Hippocampal formation (tissue), 2 donors: ENCODE results near the gene CUX1.
A peak's percentile ranks its signal among the peaks of the same experiment; 100 is the strongest.
"Not testable (repeated sequence)": the region's sequence is repeated elsewhere in the genome, so short reads cannot be mapped to it uniquely, and the experiment has no call there.

Experiments
- DNase-seq, 2 donors: peaks; one replicate each; lab custom pipeline; 2025; lab: John Stamatoyannopoulos, UW

The CUX1 gene

GRCh38 chr7:102215256-102215655, 397.8 kb downstream of the CUX1 start:
- no peak for DNase-seq

- no peak for DNase-seq
Observed at GRCh38 chr7:102215711-102216110, 398.3 kb downstream of the CUX1 start.

- no peak for DNase-seq
Observed at GRCh38 chr7:102216573-102217314, 399.3 kb downstream of the CUX1 start.

- no peak for DNase-seq
Observed at GRCh38 chr7:102220229-102220850, 402.9 kb downstream of the CUX1 start.

- no peak for DNase-seq
Observed at GRCh38 chr7:102220960-102221800, 403.8 kb downstream of the CUX1 start.

GRCh38 chr7:102221961-102222360, 404.5 kb downstream of the CUX1 start:
- no peak for DNase-seq

GRCh38 chr7:102222445-102222844, 405.0 kb downstream of the CUX1 start:
- DNase-seq: no peak

- no peak for DNase-seq
Observed at GRCh38 chr7:102223184-102223583, 405.8 kb downstream of the CUX1 start.

- no peak for DNase-seq
Observed at GRCh38 chr7:102225025-102225424, 407.6 kb downstream of the CUX1 start.

GRCh38 chr7:102227371-102227770, 409.9 kb downstream of the CUX1 start:
- no peak for DNase-seq

GRCh38 chr7:102228935-102229334, 411.5 kb downstream of the CUX1 start:
- DNase-seq: no peak

GRCh38 chr7:102230162-102230561, 412.7 kb downstream of the CUX1 start:
- DNase-seq: not testable (repeated sequence)

- no peak for DNase-seq
Observed at GRCh38 chr7:102230593-102230992, 413.2 kb downstream of the CUX1 start.

- no peak for DNase-seq
Observed at GRCh38 chr7:102232611-102233286, 415.3 kb downstream of the CUX1 start.

GRCh38 chr7:102234131-102234530, 416.7 kb downstream of the CUX1 start:
- no peak for DNase-seq

GRCh38 chr7:102234801-102235550, 417.6 kb downstream of the CUX1 start:
- DNase-seq: no peak

- DNase-seq: no peak
Observed at GRCh38 chr7:102236102-102236501, 418.7 kb downstream of the CUX1 start.

- DNase-seq: peak in 1 of 2 donors; percentile 57
Observed at GRCh38 chr7:102236592-102237287, 419.3 kb downstream of the CUX1 start.

GRCh38 chr7:102239206-102239820, 421.9 kb downstream of the CUX1 start:
- DNase-seq: no peak

- no peak for DNase-seq
Observed at GRCh38 chr7:102241431-102241830, 424.0 kb downstream of the CUX1 start.
